ENCODE results near the gene NEUROG2. TPM values are rescaled to one million over a fixed set of nuclear protein-coding genes. Genes with fewer than 3 reads are reported as not detected.

NEUROG2 gene
- total RNA-seq, 1 experiment from 2014 or later, result not detected

- Histone ChIP-seq H4K8ac (replicated peaks; ENCODE audit: insufficient read length, low read depth, low read length) (no peak overlapping the region), H4K91ac (ENCODE audit: insufficient read length, low read depth, low read length) (no peak overlapping the region), H3K9ac (ENCODE audit: extremely low read depth, insufficient read length, low read length) (no peak overlapping the region), H2BK5ac (ENCODE audit: insufficient read length, low read length) (no peak overlapping the region), H3K14ac (ENCODE audit: insufficient read depth, low read length) (no peak overlapping the region), H4K5ac (ENCODE audit: insufficient read length, low read depth, low read length) (no peak overlapping the region), H3K9me3 (ENCODE audit: control insufficient read depth, low read depth, low read length) (no peaks in the 10 kb centered on the region), H3K18ac (ENCODE audit: insufficient read length, low read depth, low read length) (no peak overlapping the region), H4K20me1 (ENCODE audit: control insufficient read depth, insufficient read depth, insufficient read length) (no peaks in the 10 kb centered on the region), H3K4ac (ENCODE audit: low read depth, low read length) (no peak overlapping the region), H2BK120ac (ENCODE audit: low read depth, low read length, poor library complexity, severe bottlenecking) (no peak overlapping the region), H3K27ac (ENCODE audit: insufficient read length, low read depth, low read length) (no peak overlapping the region), H3T11ph (ENCODE audit: low read length) (no peak overlapping the region), H3K23ac (ENCODE audit: insufficient read length, low read depth, low read length) (no peak overlapping the region), H2BK15ac (ENCODE audit: low read depth, low read length) (no peak overlapping the region), H3K79me1 (ENCODE audit: insufficient read depth, low read depth, low read length, poor library complexity, severe bottlenecking) (no peaks in the 10 kb centered on the region), H3K27me3 (ENCODE audit: insufficient read depth, low read length) (no peaks in the 10 kb centered on the region), H3K56ac (ENCODE audit: insufficient read length, low read depth, low read length) (no peak overlapping the region), H3K4me2 (ENCODE audit: insufficient read depth, insufficient read length, low read length) (no peak overlapping the region), H3K79me2 (ENCODE audit: insufficient read depth, low read length) (no peaks in the 10 kb centered on the region), H3K4me1 (ENCODE audit: insufficient read depth, low read length) (no peaks in the 10 kb centered on the region), H2AFZ (ENCODE audit: low read length) (no peak overlapping the region), H2BK20ac (ENCODE audit: low read depth, low read length, poor library complexity, severe bottlenecking) (no peak overlapping the region), H3K23me2 (ENCODE audit: insufficient read length, low read depth, low read length, poor library complexity, severe bottlenecking) (no peaks in the 10 kb centered on the region), H2AK5ac (ENCODE audit: insufficient read length, low read length) (no peak overlapping the region), H2BK12ac (ENCODE audit: insufficient read length, low read depth, low read length) (no peak overlapping the region)
- Mint-ChIP-seq H3K4me3 (no peak overlapping the region), H3K36me3 (ENCODE audit: insufficient read depth in 1 of 3, low read depth in 3 of 3) (peaks cover 3 to 24% (median 12%) of the 10 kb centered on the region in 3 experiments; a peak in 4 of 7 replicates), H3K9me3 (no peaks in the 10 kb centered on the region), H3K27ac (no peak overlapping the region), H3K4me1 (0 out of 4 replicates have a peak, but pooled peaks cover 0 to 2% of the 10 kb centered on the region in 2 experiments), H3K27me3 (ENCODE audit: low read depth) (no peaks in the 10 kb centered on the region)
- no CpG with 5 or more reads among the region's 2 CpGs for WGBS (ENCODE audit: extremely low coverage, insufficient read length, low lambda C conversion rate)
- TF ChIP-seq, protein P1, sequence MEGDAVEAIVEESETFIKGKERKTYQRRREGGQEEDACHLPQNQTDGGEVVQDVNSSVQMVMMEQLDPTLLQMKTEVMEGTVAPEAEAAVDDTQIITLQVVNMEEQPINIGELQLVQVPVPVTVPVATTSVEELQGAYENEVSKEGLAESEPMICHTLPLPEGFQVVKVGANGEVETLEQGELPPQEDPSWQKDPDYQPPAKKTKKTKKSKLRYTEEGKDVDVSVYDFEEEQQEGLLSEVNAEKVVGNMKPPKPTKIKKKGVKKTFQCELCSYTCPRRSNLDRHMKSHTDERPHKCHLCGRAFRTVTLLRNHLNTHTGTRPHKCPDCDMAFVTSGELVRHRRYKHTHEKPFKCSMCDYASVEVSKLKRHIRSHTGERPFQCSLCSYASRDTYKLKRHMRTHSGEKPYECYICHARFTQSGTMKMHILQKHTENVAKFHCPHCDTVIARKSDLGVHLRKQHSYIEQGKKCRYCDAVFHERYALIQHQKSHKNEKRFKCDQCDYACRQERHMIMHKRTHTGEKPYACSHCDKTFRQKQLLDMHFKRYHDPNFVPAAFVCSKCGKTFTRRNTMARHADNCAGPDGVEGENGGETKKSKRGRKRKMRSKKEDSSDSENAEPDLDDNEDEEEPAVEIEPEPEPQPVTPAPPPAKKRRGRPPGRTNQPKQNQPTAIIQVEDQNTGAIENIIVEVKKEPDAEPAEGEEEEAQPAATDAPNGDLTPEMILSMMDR (conservative IDR thresholded peaks at IDR 0.05), result no peak
- DNase-seq, result no peak
Measured at GRCh38 chr4:112550728-112551127, 34.7 kb upstream of the NEUROG2 start.
